ENCODE data around the gene TMEM9. TPM values are rescaled to one million over a fixed set of nuclear protein-coding genes. Genes with fewer than 3 reads are reported as not detected.

TMEM9 gene
- total and polyA plus RNA-seq, 9 of the 15 experiments (the other 6 are each of a cell fraction or from before 2014, with no cell fraction given), result 30.4 to 107 (median 67.6) TPM

- TF ChIP-seq GABPA (tag; conservative IDR thresholded peaks at IDR 0.05; ENCODE audit: low read depth), result no peak
- no peak for TF ChIP-seq E2F5 (CRISPR knock-in tag; IDR thresholded peaks at IDR 0.05)
- no peak for TF ChIP-seq DLX4 (CRISPR knock-in tag; IDR thresholded peaks at IDR 0.05)
- TF ChIP-seq THRAP3 (IDR thresholded peaks at IDR 0.05; ENCODE audit: borderline replicate concordance), result no peak
- TF ChIP-seq ZNF445 (CRISPR knock-in tag; IDR thresholded peaks at IDR 0.05; ENCODE audit: low read depth), result no peak
These were observed 26.4 kb downstream of the TMEM9 start (continued) for GRCh38 chr1:201127755-201128455.

GRCh38 chr1:201126832-201127754, 27.2 kb downstream of the TMEM9 start, which contains the start of gene ASCL5:
Gene ASCL5, minus strand, starts transcription at chr1:201127184. Its CDS starts 11,812 bp downstream, at chr1:201115372.
- ChIA-PET POLR2A (interaction anchor here (0.6 to 1.3 kb wide), 3 partner anchors 10 to 85 kb away, joined by 3 to 5 read pairs (median 3); no protein-coding TSS in a partner anchor), CTCF (ENCODE audit: low intra/inter-chr PET ratio) (no interaction called here)
- no TSS peak for BruUV-seq (replicated peaks)
- 0 out of 3 replicates have a peak, but pooled peaks have one; percentile 18 for ATAC-seq
- 5% methylated on average over 23 of the region's 24 CpGs for WGBS (ENCODE audit: insufficient coverage, low coverage, missing lambda C conversion rate)
- peaks cover 65 to 76% of the 10 kb centered on the region in 2 experiments for H3K27me3 ChIP-seq (ENCODE audit: control insufficient read depth in 2 of 2, insufficient read depth in 2 of 2, low read length in 2 of 2)
- no peaks in the 10 kb centered on the region for H3K79me2 ChIP-seq (ENCODE audit: control insufficient read depth, insufficient read depth, low read length)
- no peak within 1 kb of the TSS for H3K4me2 ChIP-seq (ENCODE audit: insufficient read depth, low read length)
- peaks cover 0 to 3% of the 10 kb centered on the region in 2 experiments; a peak in 2 of 5 replicates for H3K4me1 ChIP-seq (replicated peaks in 1 of 2; ENCODE audit: control insufficient read depth in 2 of 2, insufficient read depth in 2 of 2, low read length in 2 of 2)
- intact Hi-C loops (cut with micrococcal nuclease), result no loop called here
- no peaks in the 10 kb centered on the region for H3K36me3 ChIP-seq (ENCODE audit: control insufficient read depth, insufficient read depth, low read length)
- H3K27ac ChIP-seq (ENCODE audit: extremely low read depth, low read depth, low read length), result no peak within 1 kb of the TSS
- peaks cover 9% of the 10 kb centered on the region for H4K20me1 ChIP-seq (replicated peaks; ENCODE audit: control insufficient read depth, insufficient read depth, low read length)
- H3K9ac ChIP-seq (ENCODE audit: insufficient read depth in 1 of 2, low read depth in 2 of 2, low read length in 2 of 2), result 0 out of 4 replicates have a peak within 1 kb of the TSS, but pooled peaks of 1 of the 2 experiments have one; percentile 37
- no peak within 1 kb of the TSS for H3K4me3 ChIP-seq
- H2AFZ ChIP-seq (ENCODE audit: low read depth, low read length), result no peak within 1 kb of the TSS
- FAIRE-seq, result no peak
- DNase-seq (ENCODE audit: extremely low read depth in 1 of 4, low spot score in 3 of 4), result peak in 2 of 4 experiments; percentile 36 to 49
- H3K9me1 ChIP-seq (ENCODE audit: control insufficient read depth, insufficient read depth, low read length), result no peaks in the 10 kb centered on the region
- no peaks in the 10 kb centered on the region for H3K9me3 ChIP-seq (replicated peaks; ENCODE audit: control insufficient read depth, insufficient read depth, low read depth, low read length)
- in situ Hi-C loops (cut with MboI), result no loop called here
- TF ChIP-seq ZNF507 (tag; conservative IDR thresholded peaks at IDR 0.05) (no peak), REST (IDR thresholded peaks at IDR 0.05; ENCODE audit: borderline replicate concordance) (no peak), REST (CRISPR knock-in tag; IDR thresholded peaks at IDR 0.05; ENCODE audit: low read depth) (no peak), ATF7 (IDR thresholded peaks at IDR 0.05) (no peak)

Data from K562 (cell line).